GM21786 (cell line): ENCODE measurements around the gene TENT5C.

Experiments used
- ATAC-seq: cut with Tn5 transposase; IDR thresholded peaks from one replicate; pipeline ENCODE4 v1.9.1; 2021; ENCODE audit not compliant: unreplicated experiment

TENT5C gene

DNA sequence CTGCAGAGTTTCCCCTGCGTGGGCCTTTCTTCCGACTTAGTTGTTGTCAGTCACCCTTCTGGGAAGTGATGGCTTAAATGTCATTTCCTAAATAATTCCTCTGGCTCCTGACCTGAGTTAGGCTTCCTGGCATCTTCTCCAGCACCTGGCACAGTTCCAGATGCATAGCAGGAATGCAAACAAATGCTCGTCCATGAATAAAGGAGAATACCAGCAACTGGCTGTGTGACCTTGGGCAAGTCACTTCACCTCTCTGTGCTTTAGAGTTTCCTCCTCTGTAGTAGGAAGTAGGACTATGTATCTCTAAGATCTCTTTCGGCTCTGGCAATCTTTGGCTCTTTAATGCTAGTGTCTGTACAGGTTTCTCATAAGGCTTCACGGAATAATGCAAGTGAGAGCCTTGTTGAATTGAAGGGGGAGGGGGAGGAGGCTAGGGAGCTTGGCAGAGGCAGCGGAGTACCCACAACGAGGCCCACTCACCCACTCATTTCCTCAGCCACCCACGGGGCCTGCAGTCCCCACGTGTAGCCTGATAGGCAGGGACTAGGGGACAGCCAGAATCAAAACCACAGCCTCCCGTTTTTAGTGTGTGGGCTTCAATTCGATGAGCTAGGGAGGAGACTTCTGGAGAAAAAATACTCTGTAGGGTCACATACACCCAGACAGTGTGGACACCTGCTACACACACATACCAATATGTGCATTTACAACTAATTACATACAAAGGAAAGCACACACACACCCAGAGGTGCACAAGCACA is 48.1 kb downstream of the TENT5C start:
- ATAC-seq, result no peak

DNA sequence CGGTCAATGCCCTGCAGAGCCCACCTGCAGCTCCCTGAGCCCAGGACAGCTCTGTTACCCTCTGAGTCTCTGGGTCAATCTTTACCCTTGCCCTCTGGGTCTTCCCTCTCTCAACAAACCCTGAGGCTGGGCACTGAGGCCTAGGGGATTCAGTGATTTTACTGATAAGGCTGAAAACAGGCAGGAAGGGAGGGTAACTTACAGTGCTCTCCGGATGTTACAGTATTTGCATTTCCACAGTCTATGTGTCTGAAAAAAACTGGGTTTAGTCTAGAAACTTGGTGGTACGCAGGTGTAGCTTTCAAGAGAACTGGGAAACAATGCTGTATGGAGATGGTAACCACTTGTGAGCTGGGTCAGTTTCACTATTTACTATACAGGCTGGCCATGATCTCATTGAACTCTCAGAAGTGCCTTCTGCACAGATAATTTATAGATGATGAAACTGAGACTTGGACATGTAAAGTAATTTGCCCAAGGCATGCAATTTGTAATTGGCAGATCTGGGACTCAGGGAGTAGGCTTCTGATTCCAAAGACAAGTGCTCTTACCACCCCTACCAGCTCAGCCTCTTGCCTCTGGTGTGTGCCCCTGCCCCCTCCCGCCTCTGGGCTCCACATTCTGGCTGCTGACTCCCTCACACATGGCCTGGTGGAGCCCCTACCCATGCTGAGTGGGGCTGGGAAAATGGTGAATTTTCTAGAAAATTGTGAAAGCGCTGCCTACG is 48.8 kb downstream of the TENT5C start:
- peak; percentile 84 for ATAC-seq

DNA sequence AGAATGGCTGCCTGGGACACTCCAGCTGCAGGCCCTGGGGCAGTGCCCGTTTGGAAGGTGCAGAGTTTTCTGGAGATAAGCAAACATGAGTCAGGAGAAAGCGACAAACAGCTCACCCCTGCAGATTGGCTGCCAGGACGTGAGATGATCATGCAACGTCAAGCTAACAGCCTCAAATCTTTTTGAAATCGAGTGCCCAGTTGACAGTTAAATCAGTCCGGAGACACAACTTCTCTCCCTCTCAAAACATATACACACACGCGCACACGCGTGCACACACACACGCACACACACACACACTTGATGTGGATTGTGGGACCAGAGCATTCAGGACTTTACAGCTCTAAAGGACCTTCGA is 49.4 kb downstream of the TENT5C start:
- ATAC-seq, result no peak

DNA sequence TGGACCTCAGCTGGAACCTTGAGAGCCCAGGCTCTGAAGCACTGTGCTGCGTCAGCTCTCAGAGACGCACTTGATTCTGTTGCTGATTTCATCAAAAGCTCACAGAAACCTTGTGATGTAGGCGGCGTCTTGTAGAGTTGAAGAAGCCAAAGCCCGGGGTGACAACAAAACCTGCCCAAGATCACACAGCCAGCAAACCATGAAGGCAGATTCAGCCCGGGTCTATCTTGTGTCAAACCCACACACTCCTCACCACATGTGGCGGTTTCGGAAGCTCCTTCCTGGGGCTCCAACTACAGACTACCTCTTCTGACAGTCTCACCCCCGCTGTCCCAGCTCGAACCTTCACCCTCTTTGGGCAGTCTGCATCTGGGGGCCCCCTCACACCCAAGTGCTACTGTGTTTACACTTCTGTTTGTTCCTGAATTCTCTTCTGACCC is 50.4 kb downstream of the TENT5C start:
- peak; percentile 32 for ATAC-seq

DNA sequence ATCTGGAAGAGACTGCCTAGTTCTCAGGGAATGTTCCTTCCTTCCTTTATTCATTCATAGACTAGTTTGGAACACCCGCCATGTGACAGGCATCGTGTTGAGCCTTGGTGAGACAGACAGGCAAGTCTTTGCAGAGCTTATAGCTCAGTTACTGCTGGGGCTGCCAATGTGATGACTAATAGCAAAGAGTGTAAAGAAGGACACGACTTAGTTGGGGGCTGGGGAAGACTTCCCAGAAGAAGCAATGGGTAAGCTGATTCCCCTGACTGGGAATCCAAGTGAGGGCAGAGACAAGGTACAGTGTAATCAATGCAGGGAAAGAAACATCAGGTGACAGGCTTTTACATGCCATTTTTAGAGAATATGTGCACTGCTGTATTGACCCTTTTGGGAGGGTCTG is 51.2 kb downstream of the TENT5C start:
- ATAC-seq, result no peak

DNA sequence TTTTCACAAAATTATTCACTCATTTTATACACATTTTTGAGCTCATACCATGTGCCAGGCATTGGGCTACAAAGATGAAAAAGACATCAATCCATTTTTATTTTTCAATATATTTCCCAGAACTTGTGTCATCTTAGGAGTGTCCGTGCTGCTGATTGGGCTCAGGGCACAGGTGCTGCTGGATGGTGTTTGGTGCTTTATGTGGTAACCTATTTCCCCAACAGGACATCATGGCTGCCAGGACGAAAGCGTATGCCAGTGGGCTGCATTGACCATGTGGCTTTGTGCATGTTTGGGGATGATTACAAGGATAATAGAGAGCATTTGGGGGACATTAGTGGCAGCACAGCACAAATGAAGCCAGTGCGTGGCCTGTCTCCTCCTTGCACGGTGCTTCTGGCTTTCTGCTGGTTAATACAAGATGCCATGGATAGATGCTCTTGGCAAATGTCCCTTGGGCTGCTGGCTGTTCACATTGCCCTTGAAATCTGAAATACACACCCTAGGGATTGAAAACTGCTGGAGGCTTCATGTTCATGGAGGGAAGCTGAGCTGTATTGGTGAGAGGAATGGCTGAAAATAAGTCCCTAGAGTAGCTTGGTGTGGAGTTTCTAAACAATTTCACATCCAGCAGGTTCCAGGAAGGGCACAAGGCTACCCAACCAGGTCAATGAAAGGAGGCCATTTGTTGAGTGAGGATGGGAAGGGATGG is 52.3 kb downstream of the TENT5C start:
- ATAC-seq, result no peak

DNA sequence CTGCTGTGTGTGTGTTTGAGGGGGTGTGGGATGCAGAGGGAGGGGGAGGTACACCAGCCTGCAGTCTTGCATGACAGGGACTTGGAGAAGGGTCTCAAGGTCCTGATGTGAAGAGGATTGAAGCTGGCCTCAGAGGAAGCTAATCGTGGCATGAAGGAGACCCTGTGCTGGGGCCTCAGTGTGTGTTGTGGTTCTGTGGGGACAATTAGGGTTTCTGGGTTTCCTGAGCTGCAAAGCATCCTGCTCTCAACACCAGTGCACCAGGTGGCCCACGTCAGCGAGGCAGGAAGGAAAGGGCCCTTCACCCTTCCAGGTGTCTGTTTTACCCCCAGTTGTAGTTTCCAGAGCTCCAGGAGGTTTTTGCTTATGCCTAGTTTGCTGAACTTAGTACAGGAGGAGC is 52.8 kb downstream of the TENT5C start:
- peak; percentile 26 for ATAC-seq

DNA sequence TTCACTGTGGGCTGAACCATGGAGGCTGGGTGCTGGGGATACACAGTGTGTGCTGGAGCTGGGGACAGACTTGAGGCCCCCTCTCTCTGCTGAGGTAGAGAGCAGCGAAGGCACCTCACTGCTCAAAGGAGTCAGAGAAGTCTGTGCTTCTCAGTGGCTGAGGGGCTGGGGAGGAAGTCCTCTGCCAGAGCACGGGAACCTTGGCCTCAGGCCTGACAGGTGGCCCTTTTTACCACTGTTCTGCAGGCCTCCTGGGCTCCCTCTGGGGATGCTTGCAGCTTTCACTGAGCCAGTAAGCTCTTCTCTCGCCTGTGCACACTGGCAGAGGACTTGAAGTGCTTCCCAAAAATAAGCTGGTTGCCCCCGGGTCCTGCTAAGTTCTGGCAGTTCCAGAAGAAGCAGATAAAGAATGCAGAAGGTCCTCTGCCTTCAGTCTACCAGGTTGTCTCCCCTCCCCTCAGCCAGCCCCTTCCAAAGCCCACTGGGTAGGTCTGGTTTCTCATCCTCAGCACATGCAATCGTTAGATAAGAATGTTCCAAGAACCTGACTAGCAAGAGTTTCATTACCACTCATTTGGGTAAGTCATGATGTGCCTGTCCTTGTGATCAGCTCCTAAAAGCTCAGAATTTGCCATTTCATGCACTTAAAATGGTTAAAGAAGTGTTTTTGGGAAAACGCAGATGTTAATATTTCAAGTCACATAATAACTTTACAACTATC is 53.9 kb downstream of the TENT5C start:
- no peak for ATAC-seq

DNA sequence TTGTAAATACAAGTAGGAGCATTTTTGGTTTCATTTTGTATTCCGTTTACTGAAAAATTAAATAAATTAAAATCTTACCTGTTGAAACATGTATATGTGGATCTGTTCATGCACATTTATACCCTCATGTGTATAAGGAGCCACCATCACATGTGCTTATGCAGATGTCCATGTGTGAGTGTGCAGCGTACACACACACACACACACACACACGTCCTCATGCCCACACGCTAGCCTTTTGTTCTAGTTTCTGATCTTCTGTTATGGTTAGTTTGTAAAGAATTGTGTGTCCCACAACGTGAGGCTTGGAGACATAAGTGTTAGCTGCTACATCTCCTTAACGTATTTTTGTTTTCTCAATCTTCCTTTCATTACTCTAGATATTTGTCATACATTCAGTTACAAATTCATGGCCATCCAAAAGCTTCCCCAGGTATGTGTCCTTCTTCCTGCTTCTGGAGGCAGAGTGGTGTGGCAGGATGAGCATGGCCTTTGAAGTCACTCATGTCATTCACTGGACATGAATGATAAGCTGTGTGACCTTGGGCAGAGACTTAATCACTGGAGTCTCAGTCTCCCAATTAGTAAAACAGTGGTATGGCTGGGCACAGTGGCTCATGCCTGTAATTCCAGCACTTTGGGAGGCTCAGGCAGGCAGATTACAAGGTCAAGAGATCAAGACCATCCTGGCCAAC is 54.6 kb downstream of the TENT5C start:
- ATAC-seq, result no peak

DNA sequence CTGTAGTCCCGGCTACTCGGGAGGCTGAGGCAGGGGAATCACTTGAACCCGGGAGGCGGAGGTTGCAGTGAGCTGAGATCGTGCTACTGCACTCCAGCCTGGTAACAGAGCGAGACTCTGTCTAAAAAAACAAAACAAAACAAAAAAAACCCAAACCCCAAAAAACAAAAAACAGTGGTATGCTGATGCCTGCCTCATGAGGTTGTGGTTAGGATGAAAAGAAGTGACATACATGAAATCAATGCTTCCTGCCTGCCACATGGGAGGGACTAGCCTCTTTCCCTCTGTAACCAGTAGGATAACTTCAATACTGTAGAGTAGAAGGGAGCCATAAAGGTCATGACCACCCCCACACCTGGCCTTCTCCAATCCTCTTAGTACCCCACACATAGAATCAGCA is 55.2 kb downstream of the TENT5C start:
- ATAC-seq, result no peak

DNA sequence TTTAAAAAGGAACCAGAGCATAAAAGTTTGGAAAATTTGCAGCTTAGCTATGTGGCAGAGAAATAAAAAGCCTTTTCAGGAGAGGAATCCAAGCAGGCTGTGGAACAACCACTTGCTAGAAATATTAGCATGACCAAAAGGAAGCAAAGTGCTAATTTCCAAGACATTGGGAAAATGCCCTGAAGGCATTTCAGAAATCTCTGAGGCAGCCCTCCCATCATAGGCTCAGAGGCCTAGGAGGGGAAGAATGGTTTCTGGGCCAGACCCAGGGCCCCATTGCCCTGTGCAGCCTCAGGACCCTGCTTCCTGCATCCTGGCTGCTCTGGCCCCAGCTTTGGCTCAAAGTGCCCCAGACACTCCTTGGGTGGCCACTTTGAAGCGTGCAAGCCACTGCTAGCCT is 56.8 kb downstream of the TENT5C start:
- ATAC-seq, result no peak

DNA sequence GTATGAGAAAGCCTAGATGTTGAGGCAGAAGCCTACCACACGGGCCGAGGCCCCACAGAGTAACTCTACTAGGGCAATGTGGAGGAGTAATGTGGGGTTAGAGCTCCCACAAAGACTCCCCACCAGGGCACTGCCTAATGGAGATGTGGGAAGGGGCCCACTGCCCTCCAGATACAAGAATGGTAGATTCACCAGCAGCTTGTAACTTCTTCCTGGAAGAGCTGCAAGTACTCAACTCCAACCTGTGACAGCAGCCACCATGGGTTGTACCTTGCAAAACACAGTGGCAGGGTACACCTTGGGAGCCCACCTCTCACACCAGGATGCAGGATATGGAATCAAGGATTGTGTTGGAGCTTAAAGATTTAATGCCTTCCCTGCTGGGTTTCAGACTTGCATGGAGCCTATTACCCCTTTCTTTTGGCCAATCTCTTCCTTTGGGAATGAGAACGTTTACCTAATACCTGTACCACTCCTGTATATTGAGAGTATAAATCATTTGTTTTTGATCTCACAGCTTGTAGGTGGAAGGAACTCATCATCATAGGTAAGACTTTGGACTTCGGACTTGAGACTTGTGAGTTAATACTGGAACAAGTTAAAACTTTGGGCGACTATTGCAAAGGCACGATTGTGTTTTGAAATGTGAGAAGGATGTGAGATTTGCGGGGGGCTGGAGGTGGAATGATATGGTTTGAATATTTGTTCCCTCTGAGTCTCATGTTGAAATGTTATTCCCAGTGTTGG is 57.5 kb downstream of the TENT5C start:
- ATAC-seq, result no peak

DNA sequence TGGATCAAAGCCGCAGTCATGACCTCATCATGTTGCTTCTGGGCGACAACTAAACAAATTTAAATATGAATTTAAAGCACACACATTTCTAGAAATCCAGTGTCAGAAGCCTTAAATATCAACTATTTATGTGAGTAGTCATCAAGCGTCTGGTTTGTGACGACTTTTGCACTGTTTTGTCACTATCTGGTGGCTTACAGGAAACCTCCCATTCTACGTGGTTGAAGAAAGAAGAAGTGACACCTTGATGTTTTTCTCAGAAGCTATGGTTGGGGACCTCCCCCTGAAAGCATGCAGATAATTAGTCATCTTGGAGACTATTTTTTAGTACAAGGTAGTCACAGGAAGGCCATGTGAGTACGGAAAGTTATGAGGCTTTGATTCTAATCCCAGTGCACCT is 58.5 kb downstream of the TENT5C start:
- peak; percentile 95 for ATAC-seq

DNA sequence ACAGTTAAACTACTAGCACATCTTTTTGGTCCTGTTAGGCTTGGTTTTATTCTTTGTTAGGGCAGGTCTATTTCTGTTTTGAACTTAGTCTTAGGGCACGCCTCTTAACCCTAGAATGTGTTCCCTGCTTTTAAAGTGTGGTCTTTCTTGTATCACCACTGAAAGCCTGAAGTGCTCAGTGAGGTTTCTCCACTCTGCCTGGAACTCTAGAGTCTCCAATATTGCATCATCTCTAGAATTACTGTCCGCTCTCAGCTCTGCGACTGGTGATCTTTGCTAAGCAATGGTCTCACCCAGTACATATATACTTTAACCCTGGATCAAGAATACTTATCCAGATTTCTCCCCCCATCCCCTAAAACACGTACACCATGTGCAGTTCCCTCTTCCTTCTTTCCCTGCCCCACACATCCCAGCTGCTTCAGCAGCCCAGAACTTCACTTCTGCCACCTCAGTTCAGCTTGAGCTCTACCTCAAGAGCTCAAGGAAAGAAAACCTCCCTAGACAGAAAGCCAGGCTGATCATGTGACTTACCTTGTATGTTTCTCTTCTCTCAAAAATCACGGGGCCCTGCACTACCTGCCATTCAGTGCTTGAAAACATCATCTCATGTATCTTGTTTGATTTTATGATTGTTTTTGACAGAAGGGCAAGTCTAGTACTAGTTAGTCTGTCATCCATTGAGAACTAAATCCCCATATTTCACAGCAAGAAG is 59.9 kb downstream of the TENT5C start:
- ATAC-seq, result no peak

DNA sequence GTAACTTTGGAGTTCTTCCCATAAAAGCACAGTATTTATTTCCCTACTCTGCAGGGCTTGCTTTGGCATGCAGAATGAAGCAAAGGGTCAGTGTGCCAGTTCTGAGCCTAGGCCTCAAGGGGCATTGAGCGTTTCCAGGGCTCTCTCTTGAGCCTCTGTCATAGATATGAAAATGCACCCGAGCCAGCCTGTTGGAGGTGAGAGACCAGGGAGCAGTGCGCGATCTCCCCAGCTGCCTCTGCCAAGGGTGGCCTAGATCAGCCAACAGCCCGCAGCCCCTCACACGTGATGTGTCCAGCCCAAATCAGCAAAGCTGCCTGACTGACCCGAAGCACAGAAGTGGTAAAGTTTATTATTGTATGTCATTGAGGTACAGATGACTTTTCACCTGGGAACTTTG is 63.7 kb downstream of the TENT5C start:
- no peak for ATAC-seq

DNA sequence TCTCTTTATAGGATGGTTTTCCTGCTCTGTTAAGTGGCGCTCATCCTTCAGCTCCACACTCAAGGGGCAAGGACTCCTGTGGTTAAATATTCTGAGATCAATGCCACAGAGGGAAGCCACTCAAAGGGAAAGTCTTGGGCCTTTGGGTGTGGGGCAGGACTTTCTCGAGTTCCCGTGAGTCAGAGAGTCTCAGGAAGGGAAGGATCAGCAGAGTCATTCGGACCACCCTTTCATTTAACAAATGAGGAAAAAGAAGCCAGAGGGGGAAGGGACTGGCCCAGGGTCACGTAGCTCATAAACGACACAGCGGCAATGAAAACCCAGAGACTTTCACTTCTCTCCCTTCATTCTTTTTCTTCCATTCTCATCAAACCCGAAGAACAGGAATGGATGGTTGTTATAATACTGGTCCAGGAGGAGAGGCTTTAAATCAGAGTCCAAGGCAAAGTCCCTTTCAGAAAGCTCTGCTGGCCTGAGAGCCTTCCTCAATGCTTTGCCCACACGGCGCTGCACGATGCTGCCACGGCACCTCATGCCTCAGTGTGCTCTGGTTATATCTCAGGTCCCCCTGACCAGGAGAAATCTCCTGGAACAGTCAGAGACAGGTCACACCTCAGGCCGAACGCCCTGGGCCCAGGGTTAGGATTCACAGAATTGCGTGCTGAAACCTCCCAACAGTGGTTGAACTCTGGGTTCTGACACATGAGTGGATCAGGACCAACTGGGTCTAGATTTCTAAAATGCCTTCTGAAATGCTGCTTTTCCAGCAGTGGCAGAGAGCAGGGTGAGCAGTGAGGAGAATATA is 65.3 kb downstream of the TENT5C start:
- ATAC-seq, result no peak

DNA sequence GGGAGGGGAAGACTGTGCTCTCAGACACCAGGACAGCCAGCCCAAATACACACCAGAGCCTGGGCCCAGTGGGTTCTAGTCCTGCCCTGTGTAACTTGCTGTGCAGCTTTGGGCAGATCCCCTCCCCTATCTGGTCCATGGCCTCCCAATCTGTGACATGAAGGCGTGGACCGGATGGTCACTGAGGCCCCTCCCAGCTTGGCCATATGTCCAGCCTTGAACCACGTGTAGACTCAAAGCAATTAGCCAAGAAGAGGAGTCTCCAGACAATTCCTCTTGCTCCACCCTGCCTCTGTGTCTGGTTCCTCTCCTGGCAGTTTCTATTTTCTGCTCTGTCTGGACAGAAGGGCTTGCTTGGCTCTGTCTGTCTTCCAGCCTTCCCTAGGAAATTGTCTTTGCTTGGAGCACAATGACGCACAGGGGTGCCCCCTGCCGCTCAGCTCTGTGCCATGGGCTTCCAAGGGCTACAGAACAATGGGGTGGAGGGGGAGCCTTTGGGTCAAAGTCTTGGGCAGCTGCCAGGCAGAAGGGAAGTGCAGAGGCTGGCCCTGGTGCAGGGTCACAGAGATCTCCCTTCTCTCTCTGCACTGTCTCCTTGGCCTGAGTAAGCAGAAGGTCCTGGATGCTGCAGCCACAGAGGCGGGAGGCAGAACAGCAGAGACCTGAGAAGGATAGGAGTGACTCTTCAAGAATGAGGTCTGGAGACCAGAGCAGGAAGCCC is 66.1 kb downstream of the TENT5C start:
- ATAC-seq, result no peak

DNA sequence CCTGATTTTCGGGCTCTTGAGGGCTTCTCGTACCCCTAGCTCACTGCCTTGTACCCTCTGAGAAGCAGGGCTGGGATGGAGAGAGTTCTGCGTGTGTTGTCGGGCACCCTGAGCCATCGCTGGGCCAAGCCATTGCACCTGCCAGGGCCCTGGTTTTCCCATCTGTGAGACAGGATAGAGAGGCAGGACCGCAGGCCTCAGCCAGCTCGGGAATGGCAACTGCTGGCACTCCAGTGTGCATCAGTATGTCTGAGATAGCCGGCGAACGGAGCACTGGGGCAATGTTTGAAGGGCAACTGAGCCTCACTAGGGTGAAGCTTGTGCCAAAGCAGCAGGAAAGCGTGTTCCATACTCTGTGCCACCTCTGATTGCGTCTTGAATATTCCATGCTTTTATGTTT is 66.9 kb downstream of the TENT5C start:
- no peak for ATAC-seq
